Caco-2 (cell line): ENCODE results near the gene PRCC. TPM values are rescaled to one million over a fixed set of nuclear protein-coding genes. Genes with fewer than 3 reads are reported as not detected.
A peak's percentile ranks its signal among the peaks of the same experiment; 100 is the strongest.

Experiments used
- BruUV-seq: library from RNA; stranded (reverse); fragments of 400-500 nt; replicated peaks from 2 replicates; lab custom pipeline; 2021; lab: Mats Ljungman, UMichigan
- CTCF ChIA-PET: fragments of 300-600 bp; sonication (Branson Sonifier 250); formaldehyde crosslinking; loops from one replicate; lab custom pipeline; 2022; ENCODE audit warnings: antibody characterized with exemption; lab: Charles Lee
- POLR2A ChIA-PET: fragments of 300-600 bp; sonication (Branson Sonifier 250); formaldehyde crosslinking; loops from one replicate; lab custom pipeline; 2022; ENCODE audit warnings: antibody characterized with exemption; lab: Charles Lee
- DNase-seq, 2 experiments: peaks; one replicate each; pipeline versions ENCODE4 v3.0.0 to v3.0.0-alpha.2; 2020 to 2022
- H3K27me3 ChIP-seq: replicated peaks from 2 replicates; pipeline ENCODE4 v1.6.0; 2011; ENCODE audit warnings: low read length; ENCODE audit not compliant: control insufficient read depth, insufficient read depth
- H3K36me3 ChIP-seq: 2 replicates; pipeline ENCODE4 v1.5.1; 2011; ENCODE audit warnings: low read length; ENCODE audit not compliant: control insufficient read depth, insufficient read depth
- H3K4me1 ChIP-seq: fragments of 250-450 bp; sonication (Bioruptor Pico); 2 replicates; pipeline ENCODE4 v1.5.1; 2020; ENCODE audit warnings: mild to moderate bottlenecking
- H3K4me3 ChIP-seq: 2 replicates; pipeline ENCODE4 v1.5.1; 2011; ENCODE audit warnings: low read depth, mild to moderate bottlenecking, control low read depth, low read length
- H3K9me3 ChIP-seq: fragments of 250-450 bp; sonication (Bioruptor Pico); 2 replicates; pipeline ENCODE4 v1.5.1; 2020; ENCODE audit warnings: mild to moderate bottlenecking, moderate library complexity
- H3K27ac Mint-ChIP-seq: one replicate; pipeline ENCODE4 v1.8.0; 2022; ENCODE audit warnings: mixed read lengths; ENCODE audit not compliant: unreplicated experiment
- H3K27me3 Mint-ChIP-seq: one replicate; pipeline ENCODE4 v1.8.0; 2022; ENCODE audit warnings: mixed read lengths; ENCODE audit not compliant: insufficient read depth, unreplicated experiment
- H3K36me3 Mint-ChIP-seq: one replicate; pipeline ENCODE4 v1.8.0; 2022; ENCODE audit warnings: mild to moderate bottlenecking, mixed read lengths; ENCODE audit not compliant: insufficient read depth, unreplicated experiment
- H3K4me1 Mint-ChIP-seq: one replicate; pipeline ENCODE4 v1.8.0; 2022; ENCODE audit warnings: low read depth, mixed read lengths; ENCODE audit not compliant: unreplicated experiment
- H3K4me3 Mint-ChIP-seq: one replicate; pipeline ENCODE4 v1.8.0; 2022; ENCODE audit warnings: mild to moderate bottlenecking, moderate library complexity, mixed read lengths; ENCODE audit not compliant: unreplicated experiment
- H3K9me3 Mint-ChIP-seq: one replicate; pipeline ENCODE4 v1.8.0; 2022; ENCODE audit warnings: mixed read lengths; ENCODE audit not compliant: unreplicated experiment
- intact Hi-C: fragments of 100-400 bp; cut with micrococcal nuclease; formaldehyde crosslinking; loops from one replicate; pipeline ENCODE4 v1.10.0; 2022; ENCODE audit not compliant: unreplicated experiment
- total RNA-seq: library from RNA; stranded (reverse); gene quantifications from 2 replicates; pipeline ENCODE4 v1.2.3, GENCODE V29; 2022
- TF ChIP-seq, protein P1 (sequence below), 2 experiments: fragments of 200-600 bp in 1 of 2; IDR thresholded peaks; 1 replicate in 1 of 2; 2 replicates in 1 of 2; pipeline versions ENCODE4 v1.5.1 to v1.8.0; 2011 to 2022; ENCODE audit warnings: antibody characterized with exemption in 1 of 2, control low read depth in 1 of 2, inconsistent platforms in 1 of 2, low read depth in 1 of 2, low read length in 1 of 2, mild to moderate bottlenecking in 1 of 2, moderate library complexity in 1 of 2; ENCODE audit not compliant: insufficient read depth in 1 of 2, severe bottlenecking in 1 of 2, unreplicated experiment in 1 of 2

The PRCC gene
- total RNA-seq, 1 experiment from 2014 or later = 101 TPM

DNA sequence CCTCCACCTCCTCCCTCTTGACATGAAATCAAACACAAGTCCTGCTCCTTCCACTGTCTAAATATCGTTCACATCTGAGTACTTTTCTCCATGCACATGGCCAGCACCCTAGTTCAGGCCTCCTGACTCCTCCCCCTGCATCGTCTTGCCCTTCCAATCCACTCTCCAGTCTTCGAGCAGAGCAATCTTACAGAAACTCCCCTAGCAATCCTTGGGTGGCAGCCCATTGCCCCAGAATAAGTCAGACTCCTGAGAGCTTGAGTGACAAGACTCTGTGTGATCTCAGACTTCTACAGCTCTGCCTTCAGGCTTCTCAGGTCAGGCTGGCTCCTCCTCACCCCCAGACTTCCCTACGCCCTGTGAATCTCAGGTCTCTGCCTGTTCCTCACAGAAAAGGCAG lies 43.8 kb downstream of the PRCC start:
- POLR2A ChIA-PET = no interaction called here
- Histone ChIP-seq H3K9me3 (no peaks in the 10 kb centered on the region), H3K27me3 (no peaks in the 10 kb centered on the region), H3K4me1 (peaks cover 11% of the 10 kb centered on the region; the same call in 1 of the 2 replicates), H3K36me3 (no peaks in the 10 kb centered on the region), H3K4me3 (no peak overlapping the region)
- H3K27me3 Mint-ChIP-seq = no peaks in the 10 kb centered on the region
- H3K4me1 Mint-ChIP-seq = no peaks in the 10 kb centered on the region
- no TSS peak for BruUV-seq
- TF ChIP-seq, protein P1, sequence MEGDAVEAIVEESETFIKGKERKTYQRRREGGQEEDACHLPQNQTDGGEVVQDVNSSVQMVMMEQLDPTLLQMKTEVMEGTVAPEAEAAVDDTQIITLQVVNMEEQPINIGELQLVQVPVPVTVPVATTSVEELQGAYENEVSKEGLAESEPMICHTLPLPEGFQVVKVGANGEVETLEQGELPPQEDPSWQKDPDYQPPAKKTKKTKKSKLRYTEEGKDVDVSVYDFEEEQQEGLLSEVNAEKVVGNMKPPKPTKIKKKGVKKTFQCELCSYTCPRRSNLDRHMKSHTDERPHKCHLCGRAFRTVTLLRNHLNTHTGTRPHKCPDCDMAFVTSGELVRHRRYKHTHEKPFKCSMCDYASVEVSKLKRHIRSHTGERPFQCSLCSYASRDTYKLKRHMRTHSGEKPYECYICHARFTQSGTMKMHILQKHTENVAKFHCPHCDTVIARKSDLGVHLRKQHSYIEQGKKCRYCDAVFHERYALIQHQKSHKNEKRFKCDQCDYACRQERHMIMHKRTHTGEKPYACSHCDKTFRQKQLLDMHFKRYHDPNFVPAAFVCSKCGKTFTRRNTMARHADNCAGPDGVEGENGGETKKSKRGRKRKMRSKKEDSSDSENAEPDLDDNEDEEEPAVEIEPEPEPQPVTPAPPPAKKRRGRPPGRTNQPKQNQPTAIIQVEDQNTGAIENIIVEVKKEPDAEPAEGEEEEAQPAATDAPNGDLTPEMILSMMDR (IDR thresholded peaks at IDR 0.05; ENCODE audit: insufficient read depth in 1 of 2, low read depth in 1 of 2, low read length in 1 of 2, severe bottlenecking in 1 of 2, unreplicated experiment in 1 of 2) = no peak
- CTCF ChIA-PET = no interaction called here
- no peak overlapping the region for H3K4me3 Mint-ChIP-seq
- no peak for DNase-seq
- intact Hi-C loops = no loop called here
- H3K9me3 Mint-ChIP-seq = no peaks in the 10 kb centered on the region
- H3K36me3 Mint-ChIP-seq = peaks cover 5% of the 10 kb centered on the region
- no peak overlapping the region for H3K27ac Mint-ChIP-seq

DNA sequence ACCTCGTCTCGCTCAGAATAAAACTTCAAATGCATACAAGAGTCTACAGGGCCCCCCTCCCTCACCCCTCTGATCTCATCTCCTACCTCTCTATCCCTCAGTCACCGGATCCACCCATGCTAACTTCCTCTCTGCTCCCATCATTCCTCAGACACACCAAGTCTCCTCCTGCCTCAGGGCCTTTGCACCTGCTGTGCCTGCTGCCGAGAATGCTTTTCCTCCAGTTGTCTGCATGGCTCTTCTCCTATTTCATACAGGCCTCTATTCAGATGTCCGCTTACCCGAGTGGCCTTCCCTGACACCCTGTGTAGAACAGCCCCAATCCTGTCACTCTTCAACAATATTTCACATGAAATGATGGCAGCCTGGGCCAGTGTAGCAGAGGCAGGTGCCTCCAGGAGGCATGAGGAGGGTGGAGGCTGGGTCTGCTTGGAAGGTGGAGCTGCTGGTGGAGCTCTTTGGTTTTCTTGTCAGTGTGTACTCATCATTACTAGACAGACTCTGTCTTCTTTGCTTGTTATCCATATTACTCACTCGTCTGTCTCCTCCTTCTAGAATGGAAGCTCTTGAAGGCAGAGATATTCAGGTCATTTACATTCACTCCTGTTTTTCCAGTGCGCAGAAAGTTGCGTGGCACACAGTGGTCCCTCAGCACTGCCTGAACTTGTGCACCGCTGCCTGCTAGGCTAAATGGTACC lies 45.1 kb downstream of the PRCC start:
- BruUV-seq = no TSS peak
- intact Hi-C loops = no loop called here
- no peak overlapping the region for H3K4me3 ChIP-seq
- H3K9me3 ChIP-seq = no peaks in the 10 kb centered on the region
- H3K4me1 Mint-ChIP-seq = no peaks in the 10 kb centered on the region
- peaks cover 5% of the 10 kb centered on the region for H3K36me3 Mint-ChIP-seq
- ChIA-PET POLR2A (no interaction called here), CTCF (no interaction called here)
- no peaks in the 10 kb centered on the region for H3K27me3 Mint-ChIP-seq
- no peak overlapping the region for H3K27ac Mint-ChIP-seq
- TF ChIP-seq, protein P1 (IDR thresholded peaks at IDR 0.05; ENCODE audit: insufficient read depth in 1 of 2, low read depth in 1 of 2, low read length in 1 of 2, severe bottlenecking in 1 of 2, unreplicated experiment in 1 of 2) = no peak
- peaks cover 11% of the 10 kb centered on the region; the same call in 1 of the 2 replicates for H3K4me1 ChIP-seq
- no peak for DNase-seq
- H3K27me3 ChIP-seq = no peaks in the 10 kb centered on the region
- H3K4me3 Mint-ChIP-seq = no peak overlapping the region
- H3K36me3 ChIP-seq = no peaks in the 10 kb centered on the region
- H3K9me3 Mint-ChIP-seq = no peaks in the 10 kb centered on the region

DNA sequence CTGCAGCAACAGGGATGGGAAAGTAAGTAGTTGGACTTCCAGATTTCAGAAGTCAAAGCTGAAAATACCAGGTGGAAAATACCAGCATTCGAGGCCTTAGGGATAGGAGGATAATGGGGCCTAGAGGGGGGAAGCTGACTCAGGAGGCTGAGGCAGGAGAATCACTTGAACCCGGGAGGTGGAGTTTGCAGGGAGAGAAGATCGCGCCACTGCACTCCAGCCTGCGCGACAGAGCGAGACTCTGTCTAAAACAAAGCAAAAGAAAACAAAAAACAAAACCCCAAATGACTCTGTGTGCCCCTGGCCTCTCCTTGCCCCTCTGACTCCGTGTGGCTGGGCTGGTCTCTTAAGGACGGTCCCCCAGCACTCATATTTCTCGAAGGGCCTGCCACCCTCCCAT lies 46.0 kb downstream of the PRCC start:
- peaks cover 11% of the 10 kb centered on the region; the same call in 1 of the 2 replicates for H3K4me1 ChIP-seq
- peak overlapping the region; percentile 53 for H3K27ac Mint-ChIP-seq
- TF ChIP-seq, protein P1 (IDR thresholded peaks at IDR 0.05; ENCODE audit: insufficient read depth in 1 of 2, low read depth in 1 of 2, low read length in 1 of 2, severe bottlenecking in 1 of 2, unreplicated experiment in 1 of 2) = no peak
- peak overlapping the region; percentile 55 for H3K4me3 ChIP-seq
- H3K36me3 ChIP-seq = no peaks in the 10 kb centered on the region
- POLR2A ChIA-PET = interaction anchor here (0.7 to 1.0 kb wide), 3 partner anchors 9 to 85 kb away, joined by 3 to 7 read pairs (median 5); partner anchors contain the start of genes ISG20L2 and METTL25B
- no peaks in the 10 kb centered on the region for H3K9me3 ChIP-seq
- BruUV-seq = no TSS peak
- no peaks in the 10 kb centered on the region for H3K27me3 Mint-ChIP-seq
- peak overlapping the region; percentile 74 for H3K4me3 Mint-ChIP-seq
- H3K27me3 ChIP-seq = no peaks in the 10 kb centered on the region
- H3K4me1 Mint-ChIP-seq = no peaks in the 10 kb centered on the region
- intact Hi-C loops = no loop called here
- CTCF ChIA-PET = interaction anchor here (0.9 to 2.0 kb wide), 10 partner anchors 9 to 136 kb away, joined by 3 to 35 read pairs (median 4); partner anchors contain the start of genes HDGF, ISG20L2, METTL25B and NTRK1
- no peaks in the 10 kb centered on the region for H3K9me3 Mint-ChIP-seq
- no peak for DNase-seq
- H3K36me3 Mint-ChIP-seq = peaks cover 5% of the 10 kb centered on the region
